ENCODE measurements around the gene IKZF2. TPM values are rescaled to one million over a fixed set of nuclear protein-coding genes. Genes with fewer than 3 reads are reported as not detected.

Gene IKZF2
- total and polyA plus RNA-seq, 10 of the 15 experiments (the other 5 are each of a cell fraction or from before 2014, with no cell fraction given) = 15.2 to 266 (median 87.2) TPM

- TF ChIP-seq USF1 (IDR thresholded peaks at IDR 0.05; ENCODE audit: borderline replicate concordance, extremely low read length, insufficient read depth, low read depth, low read length) (no peak), BCLAF1 (IDR thresholded peaks at IDR 0.05) (no peak), ESRRA (IDR thresholded peaks at IDR 0.05; ENCODE audit: low read length) (no peak), EED (IDR thresholded peaks at IDR 0.05; ENCODE audit: low read depth) (peak; percentile 62; the same call in 1 of the 2 replicates), TCF7 (IDR thresholded peaks at IDR 0.05; ENCODE audit: borderline replicate concordance) (no peak), PBX3 (IDR thresholded peaks at IDR 0.05; ENCODE audit: insufficient replicate concordance, low read depth, low read length) (no peak), CREM (IDR thresholded peaks at IDR 0.05; ENCODE audit: low read depth) (peak; percentile 70), ZSCAN29 (IDR thresholded peaks at IDR 0.05) (no peak), NFXL1 (IDR thresholded peaks at IDR 0.05; ENCODE audit: borderline replicate concordance) (no peak), POLR2AphosphoS2 (IDR thresholded peaks at IDR 0.05; ENCODE audit: low read depth, low read length) (peak; percentile 73), ZNF687 (IDR thresholded peaks at IDR 0.05) (peak; percentile 82), NFIC (IDR thresholded peaks at IDR 0.05; ENCODE audit: low read depth, low read length) (peak; percentile 94), SRF (IDR thresholded peaks at IDR 0.05; ENCODE audit: low read depth in 2 of 2, low read length in 2 of 2) (no peak), NR2C1 (IDR thresholded peaks at IDR 0.05) (no peak), RB1 (IDR thresholded peaks at IDR 0.05; ENCODE audit: borderline replicate concordance) (no peak), KAT2A (conservative IDR thresholded peaks at IDR 0.05; ENCODE audit: control insufficient read depth, low read depth, low read length) (no peak), IRF5 (IDR thresholded peaks at IDR 0.05; ENCODE audit: borderline replicate concordance) (no peak), TARDBP (IDR thresholded peaks at IDR 0.05; ENCODE audit: borderline replicate concordance) (no peak), CREB1 (IDR thresholded peaks at IDR 0.05; ENCODE audit: low read depth) (peak; percentile 65)
Observed at GRCh38 chr2:213021971-213022899, 129.2 kb downstream of the IKZF2 start (continued).

All from GM12878 (cell line).